Naive thymus-derived CD4-positive, alpha-beta T cell (primary cell): ENCODE data around the gene PPP1R37. TPM values are rescaled to one million over a fixed set of nuclear protein-coding genes. Genes with fewer than 3 reads are reported as not detected.
A peak's percentile ranks its signal among the peaks of the same experiment; 100 is the strongest.

Experiments
- ATAC-seq: fragments of 150-1000 bp; cut with Tn5 transposase; 2 replicates; pipeline ENCODE4 v1.10.0; 2021; ENCODE audit warnings: mild to moderate bottlenecking, moderate library complexity
- CTCF ChIA-PET: fragments of 350-600 bp; sonication (Branson Sonifier 250); formaldehyde crosslinking; loops from one replicate; lab custom pipeline; 2021; ENCODE audit warnings: antibody characterized with exemption; lab: Charles Lee
- POLR2A ChIA-PET: fragments of 350-600 bp; sonication (Branson Sonifier 250); formaldehyde crosslinking; loops from one replicate; lab custom pipeline; 2021; ENCODE audit warnings: antibody characterized with exemption, inconsistent platforms; lab: Charles Lee
- DNase-seq, 9 donors: peaks; one replicate each; pipeline versions ENCODE4 v3.0.0 to v3.0.0-alpha.2; 2020 to 2022; ENCODE audit warnings: mixed read lengths in 1 of 9
- H3K27ac ChIP-seq: one replicate; pipeline ENCODE4 v1.7.0; 2013; ENCODE audit warnings: mild to moderate bottlenecking, low read depth, low read length, moderate library complexity
- H3K27me3 ChIP-seq, 2 donors: one replicate each; pipeline ENCODE4 v1.7.0; 2013; ENCODE audit warnings: low read length in 2 of 2, mild to moderate bottlenecking in 2 of 2, moderate library complexity in 2 of 2; ENCODE audit not compliant: control insufficient read depth in 2 of 2, insufficient read depth in 2 of 2
- H3K36me3 ChIP-seq, 3 experiments: 1 replicate in 2 of 3; 2 replicates in 1 of 3; pipeline ENCODE4 v1.7.0; 2013; ENCODE audit warnings: low read length in 3 of 3, mild to moderate bottlenecking in 3 of 3, moderate library complexity in 1 of 3; ENCODE audit not compliant: insufficient read depth in 3 of 3, control insufficient read depth in 2 of 3
- H3K4me1 ChIP-seq, 2 donors: one replicate each; pipeline ENCODE4 v1.7.0; 2013; ENCODE audit warnings: low read length in 2 of 2, mild to moderate bottlenecking in 2 of 2, moderate library complexity in 1 of 2; ENCODE audit not compliant: control insufficient read depth in 2 of 2, insufficient read depth in 2 of 2
- H3K4me3 ChIP-seq: 2 replicates; pipeline ENCODE4 v1.7.0; 2013; ENCODE audit warnings: mild to moderate bottlenecking, low read length
- H3K9me3 ChIP-seq, 3 experiments: 1 replicate in 2 of 3; 2 replicates in 1 of 3; pipeline ENCODE4 v1.7.0; 2013; ENCODE audit warnings: low read length in 3 of 3; ENCODE audit not compliant: control insufficient read depth in 2 of 3
- H3K27ac Mint-ChIP-seq, 9 donors: one replicate each; pipeline ENCODE4 v1.8.0; 2020 to 2022; ENCODE audit warnings: mixed read lengths in 9 of 9, mild to moderate bottlenecking in 8 of 9, moderate library complexity in 5 of 9, inconsistent platforms in 2 of 9
- H3K27me3 Mint-ChIP-seq, 5 donors: one replicate each; pipeline ENCODE4 v1.8.0; 2021 to 2022; ENCODE audit warnings: mixed read lengths in 5 of 5, mild to moderate bottlenecking in 1 of 5
- H3K36me3 Mint-ChIP-seq, 5 donors: one replicate each; pipeline ENCODE4 v1.8.0; 2020 to 2022; ENCODE audit warnings: mixed read lengths in 5 of 5, mild to moderate bottlenecking in 3 of 5, inconsistent platforms in 1 of 5
- H3K4me1 Mint-ChIP-seq, 7 donors: one replicate each; pipeline ENCODE4 v1.8.0; 2020 to 2022; ENCODE audit warnings: mixed read lengths in 7 of 7, mild to moderate bottlenecking in 3 of 7, inconsistent platforms in 1 of 7
- H3K4me3 Mint-ChIP-seq, 10 donors: one replicate each; pipeline ENCODE4 v1.8.0; 2020 to 2022; ENCODE audit warnings: mild to moderate bottlenecking in 10 of 10, mixed read lengths in 10 of 10, moderate library complexity in 6 of 10, inconsistent platforms in 2 of 10
- H3K9me3 Mint-ChIP-seq, 11 donors: one replicate each; pipeline ENCODE4 v1.8.0; 2020 to 2022; ENCODE audit warnings: mixed read lengths in 11 of 11, mild to moderate bottlenecking in 4 of 11, inconsistent platforms in 1 of 11, moderate library complexity in 1 of 11
- intact Hi-C, 2 donors: fragments of 100-400 bp; cut with micrococcal nuclease; formaldehyde crosslinking; loops; one replicate each; pipeline ENCODE4 v1.15.1; 2023
- polyA plus RNA-seq, 2 donors: library from polyadenylated mRNA; unstranded; fragments of 300-500 nt; fragmentation: Illumina TruSeq; gene quantifications; one replicate each; pipeline ENCODE4 v1.2.3, GENCODE V29; 2021
- total RNA-seq, 6 experiments: library from RNA in 5 of 6; stranded (reverse) in 5 of 6; gene quantifications; 1 replicate in 5 of 6; 2 replicates in 1 of 6; pipeline ENCODE4 v1.2.3 and lab custom pipeline; 2021 to 2026

PPP1R37 gene
- total and polyA plus RNA-seq, 7 experiments from 2014 or later = 1.4 to 28.3 (median 20.6) TPM

- ATAC-seq = no peak
- H3K27ac ChIP-seq = no peak overlapping the region
- DNase-seq = no peak
- CTCF ChIA-PET = interaction anchor here (0.6 kb wide), 1 partner anchor 32 kb away, joined by 4 read pairs; no protein-coding TSS in a partner anchor
- Mint-ChIP-seq H3K27me3 (no peaks in the 10 kb centered on the region), H3K4me1 (peaks cover 24 to 72% (median 44%) of the 10 kb centered on the region in 7 donors), H3K27ac (peak overlapping the region in 1 of 9 donors; percentile 54), H3K36me3 (peaks cover 0 to 3% (median 0%) of the 10 kb centered on the region in 5 donors), H3K9me3 (no peaks in the 10 kb centered on the region), H3K4me3 (no peak overlapping the region)
- H3K9me3 ChIP-seq = no peaks in the 10 kb centered on the region
- no peak overlapping the region for H3K4me3 ChIP-seq
- POLR2A ChIA-PET = no interaction called here
- no peaks in the 10 kb centered on the region for H3K27me3 ChIP-seq
- peaks cover 9 to 26% of the 10 kb centered on the region in 2 donors for H3K4me1 ChIP-seq
- intact Hi-C loops = no loop called here
- no peaks in the 10 kb centered on the region for H3K36me3 ChIP-seq
Observed at GRCh38 chr19:45114116-45114515, 21.1 kb downstream of the PPP1R37 start.

DNA sequence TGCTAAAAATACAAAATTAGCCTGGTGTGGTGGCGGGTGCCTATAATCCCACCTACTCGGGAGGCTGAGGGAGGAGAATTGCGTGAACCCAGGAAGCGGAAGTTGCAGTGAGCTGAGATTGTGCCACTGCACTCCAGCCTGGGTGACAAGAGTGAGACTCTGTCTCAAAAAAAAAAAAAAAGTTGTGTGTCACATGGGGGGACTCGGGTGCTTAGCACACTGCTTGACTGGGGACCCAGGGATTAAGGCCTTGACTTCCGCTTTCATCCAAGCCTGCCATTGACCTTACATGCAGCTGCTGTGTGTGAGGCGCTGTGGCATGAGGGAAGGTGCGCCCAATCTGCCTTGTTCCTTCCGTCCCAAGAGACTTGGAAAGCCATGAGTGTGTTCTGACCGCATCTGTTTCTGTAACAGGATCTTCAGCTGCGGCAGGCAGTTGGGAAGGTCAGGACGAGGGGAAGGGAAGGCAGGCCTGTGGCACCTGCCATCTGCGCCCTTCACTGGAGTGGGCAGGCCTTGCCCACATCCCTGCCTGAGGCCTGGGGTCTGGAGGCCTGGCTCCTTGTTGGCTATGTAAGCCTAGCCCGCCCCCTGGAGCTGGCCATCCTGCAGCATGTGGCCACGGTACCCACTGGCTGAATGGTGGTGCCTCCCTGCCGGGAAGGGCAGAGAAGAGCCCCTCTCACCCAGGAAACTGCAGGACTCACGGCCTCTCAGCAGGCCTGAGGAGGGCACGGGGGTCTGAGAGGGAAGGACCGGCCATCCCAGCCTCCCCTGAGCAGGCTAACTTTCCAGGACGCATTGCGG is 23.0 kb downstream of the PPP1R37 start:
- Histone ChIP-seq H3K27ac (no peak overlapping the region), H3K27me3 (no peaks in the 10 kb centered on the region), H3K36me3 (no peaks in the 10 kb centered on the region), H3K4me3 (no peak overlapping the region), H3K4me1 (peaks cover 9 to 32% of the 10 kb centered on the region in 2 donors), H3K9me3 (no peaks in the 10 kb centered on the region)
- Mint-ChIP-seq H3K4me3 (peak overlapping the region in 9 of 10 donors; percentile 43 to 83 (median 75)), H3K4me1 (peaks cover 22 to 80% (median 52%) of the 10 kb centered on the region in 7 donors), H3K27ac (peak overlapping the region in 4 of 9 donors; percentile 20 to 74 (median 62)), H3K27me3 (no peaks in the 10 kb centered on the region), H3K9me3 (no peaks in the 10 kb centered on the region), H3K36me3 (peaks cover 0 to 3% (median 0%) of the 10 kb centered on the region in 5 donors)
- POLR2A ChIA-PET = interaction anchor here (0.8 kb wide), 1 partner anchor 29 kb away, joined by 3 read pairs; no protein-coding TSS in a partner anchor
- peak; percentile 40 for ATAC-seq
- DNase-seq = no peak
- intact Hi-C loops = no loop called here
- CTCF ChIA-PET = no interaction called here

- Histone ChIP-seq H3K27ac (peak overlapping the region; percentile 18), H3K4me1 (peaks cover 9 to 41% of the 10 kb centered on the region in 2 donors), H3K9me3 (no peaks in the 10 kb centered on the region), H3K27me3 (no peaks in the 10 kb centered on the region), H3K36me3 (no peaks in the 10 kb centered on the region), H3K4me3 (no peak overlapping the region)
- H3K4me1 Mint-ChIP-seq = peaks cover 30 to 86% (median 59%) of the 10 kb centered on the region in 7 donors
- ATAC-seq (peak; percentile 65), DNase-seq (peak in 8 of 9 donors; percentile 27 to 74 (median 39))
- POLR2A ChIA-PET = interaction anchor here (0.5 to 1.1 kb wide), 2 partner anchors 26 to 904 kb away, joined by 3 to 4 read pairs; no protein-coding TSS in a partner anchor
- H3K9me3 Mint-ChIP-seq = no peaks in the 10 kb centered on the region
- intact Hi-C loops = no loop called here
- peak overlapping the region in 7 of 9 donors; percentile 25 to 87 (median 67) for H3K27ac Mint-ChIP-seq
- H3K4me3 Mint-ChIP-seq = peak overlapping the region; percentile 47 to 85 (median 78)
- CTCF ChIA-PET = interaction anchor here (0.6 to 1.5 kb wide), 2 partner anchors 70 to 112 kb away, joined by 4 to 6 read pairs; no protein-coding TSS in a partner anchor
- H3K27me3 Mint-ChIP-seq = no peaks in the 10 kb centered on the region
- peaks cover 0 to 3% (median 0%) of the 10 kb centered on the region in 5 donors for H3K36me3 Mint-ChIP-seq
Observed at GRCh38 chr19:45117167-45117594, 24.2 kb downstream of the PPP1R37 start.

DNA sequence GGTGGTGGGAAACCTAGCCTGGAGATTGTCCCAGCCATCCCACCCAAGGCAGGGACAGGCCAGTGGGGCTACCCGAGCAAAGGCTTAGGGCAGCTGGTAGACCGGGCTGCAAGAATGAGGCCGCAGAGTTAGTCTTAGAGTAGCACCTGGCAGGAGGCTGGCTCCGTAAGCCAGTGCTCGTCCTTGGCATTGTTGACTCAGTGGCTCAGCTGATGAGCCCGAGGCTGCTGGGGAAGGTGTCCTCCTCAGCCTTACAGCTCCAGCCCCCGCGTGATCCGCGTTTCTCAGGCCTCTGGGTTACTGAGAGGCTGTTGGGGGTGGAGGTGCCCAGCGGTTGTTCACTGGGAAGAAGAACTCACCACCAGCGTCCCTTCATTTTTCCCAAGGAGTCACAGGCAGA is 24.7 kb downstream of the PPP1R37 start:
- Histone ChIP-seq H3K4me3 (no peak overlapping the region), H3K4me1 (peaks cover 9 to 42% of the 10 kb centered on the region in 2 donors), H3K27ac (no peak overlapping the region), H3K9me3 (no peaks in the 10 kb centered on the region), H3K36me3 (no peaks in the 10 kb centered on the region), H3K27me3 (no peaks in the 10 kb centered on the region)
- no peak for ATAC-seq
- ChIA-PET POLR2A (interaction anchor here (0.5 to 1.1 kb wide), 3 partner anchors 14 to 903 kb away, joined by 3 to 4 read pairs (median 3); no protein-coding TSS in a partner anchor), CTCF (interaction anchor here (1.2 to 1.5 kb wide), 2 partner anchors 9 to 69 kb away, joined by 3 to 6 read pairs; no protein-coding TSS in a partner anchor)
- no peak for DNase-seq
- Mint-ChIP-seq H3K4me3 (peak overlapping the region in 9 of 10 donors; percentile 47 to 85 (median 80)), H3K4me1 (peaks cover 30 to 88% (median 63%) of the 10 kb centered on the region in 7 donors), H3K27me3 (no peaks in the 10 kb centered on the region), H3K9me3 (no peaks in the 10 kb centered on the region), H3K36me3 (peaks cover 0 to 3% (median 0%) of the 10 kb centered on the region in 5 donors), H3K27ac (peak overlapping the region in 3 of 9 donors; percentile 64 to 88 (median 77))
- intact Hi-C loops = loop anchor here in 1 of 2 donors (1.0 kb wide), 1 partner anchor 14 kb away; no protein-coding TSS in a partner anchor

- Mint-ChIP-seq H3K36me3 (peaks cover 0 to 3% (median 0%) of the 10 kb centered on the region in 5 donors), H3K27me3 (no peaks in the 10 kb centered on the region), H3K27ac (peak overlapping the region in 7 of 9 donors; percentile 38 to 88 (median 68)), H3K9me3 (no peaks in the 10 kb centered on the region), H3K4me1 (peaks cover 30 to 88% (median 63%) of the 10 kb centered on the region in 7 donors), H3K4me3 (peak overlapping the region in 9 of 10 donors; percentile 9 to 85 (median 76))
- Histone ChIP-seq H3K4me1 (peaks cover 9 to 42% of the 10 kb centered on the region in 2 donors), H3K27me3 (no peaks in the 10 kb centered on the region), H3K4me3 (no peak overlapping the region), H3K9me3 (no peaks in the 10 kb centered on the region), H3K27ac (peak overlapping the region; percentile 31), H3K36me3 (no peaks in the 10 kb centered on the region)
- ATAC-seq = no peak
- CTCF ChIA-PET = interaction anchor here (1.2 to 1.5 kb wide), 2 partner anchors 9 to 69 kb away, joined by 3 to 6 read pairs; no protein-coding TSS in a partner anchor
- intact Hi-C loops = loop anchor here in 1 of 2 donors (1.0 kb wide), 1 partner anchor 15 kb away; no protein-coding TSS in a partner anchor
- POLR2A ChIA-PET = interaction anchor here (0.7 to 1.1 kb wide), 2 partner anchors 15 to 27 kb away, joined by 3 read pairs; no protein-coding TSS in a partner anchor
- DNase-seq = no peak
Observed at GRCh38 chr19:45118106-45118505, 25.1 kb downstream of the PPP1R37 start.
